ENCODE measurements around the gene SLC5A5.
"Not testable (repeated sequence)": the region's sequence is repeated elsewhere in the genome, so short reads cannot be mapped to it uniquely, and the experiment has no call there.

SLC5A5 gene

DNA sequence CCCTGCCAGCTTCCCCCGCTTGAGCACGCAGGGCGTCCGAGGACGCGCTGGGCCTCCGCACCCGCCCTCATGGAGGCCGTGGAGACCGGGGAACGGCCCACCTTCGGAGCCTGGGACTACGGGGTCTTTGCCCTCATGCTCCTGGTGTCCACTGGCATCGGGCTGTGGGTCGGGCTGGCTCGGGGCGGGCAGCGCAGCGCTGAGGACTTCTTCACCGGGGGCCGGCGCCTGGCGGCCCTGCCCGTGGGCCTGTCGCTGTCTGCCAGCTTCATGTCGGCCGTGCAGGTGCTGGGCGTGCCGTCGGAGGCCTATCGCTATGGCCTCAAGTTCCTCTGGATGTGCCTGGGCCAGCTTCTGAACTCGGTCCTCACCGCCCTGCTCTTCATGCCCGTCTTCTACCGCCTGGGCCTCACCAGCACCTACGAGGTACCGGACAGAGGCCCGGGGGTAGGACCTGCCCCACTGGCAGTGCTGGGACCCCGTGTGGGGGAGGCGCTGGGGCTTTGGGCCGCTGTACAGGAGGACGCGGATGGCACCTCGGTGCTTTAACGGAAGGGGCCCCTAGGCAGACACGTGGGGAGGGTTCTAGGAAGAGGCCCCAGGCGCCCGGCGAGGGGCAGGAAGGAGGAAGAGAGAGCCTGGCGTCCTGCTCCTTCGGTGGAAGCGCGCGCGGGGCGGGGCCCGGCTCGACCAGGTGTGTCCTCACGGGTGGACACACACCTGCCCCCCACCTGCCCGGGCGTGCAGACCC lies 681 bp downstream of the SLC5A5 start:
- DNase-seq = peak; percentile 15

DNA sequence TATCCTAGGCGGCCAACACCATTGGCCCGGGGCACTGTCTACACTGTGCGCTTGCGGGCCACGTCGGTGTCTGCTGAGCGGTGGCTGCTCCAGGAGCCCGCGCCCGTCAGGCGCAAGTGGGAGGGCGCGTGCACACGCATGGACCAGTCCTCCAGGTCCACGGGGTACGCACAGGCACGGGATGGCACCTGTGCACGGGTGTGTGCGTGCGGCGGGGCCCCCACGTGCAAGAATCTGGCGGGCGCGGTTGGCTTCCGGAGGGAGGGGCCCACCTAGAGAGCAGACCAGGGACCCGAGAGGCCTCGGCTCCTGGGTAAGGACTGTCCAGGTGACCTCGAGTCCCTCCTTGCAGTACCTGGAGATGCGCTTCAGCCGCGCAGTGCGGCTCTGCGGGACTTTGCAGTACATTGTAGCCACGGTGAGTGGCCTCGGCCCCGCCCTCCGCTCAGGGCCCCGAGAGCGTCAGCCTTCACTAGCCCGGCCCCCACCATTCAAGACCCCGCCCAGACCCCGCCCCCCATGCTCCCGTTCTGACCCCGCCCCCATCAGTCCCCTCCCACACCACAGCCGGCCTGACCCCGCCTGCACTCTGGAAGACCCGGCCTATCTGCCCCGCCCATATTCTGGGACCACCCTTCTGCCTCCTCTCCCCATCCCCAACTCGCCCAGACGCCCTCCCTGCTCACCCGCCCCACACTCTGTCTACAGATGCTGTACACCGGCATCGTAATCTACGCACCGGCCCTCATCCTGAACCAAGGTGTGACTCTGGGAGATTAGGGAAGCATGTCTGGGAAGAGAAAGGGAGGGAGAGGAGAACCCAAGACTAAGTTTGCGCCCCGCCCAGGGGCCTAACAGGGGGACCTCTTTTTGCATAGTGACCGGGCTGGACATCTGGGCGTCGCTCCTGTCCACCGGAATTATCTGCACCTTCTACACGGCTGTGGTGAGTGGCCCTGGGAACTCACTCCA lies 2.3 kb downstream of the SLC5A5 start:
- peak; percentile 34 for DNase-seq

DNA sequence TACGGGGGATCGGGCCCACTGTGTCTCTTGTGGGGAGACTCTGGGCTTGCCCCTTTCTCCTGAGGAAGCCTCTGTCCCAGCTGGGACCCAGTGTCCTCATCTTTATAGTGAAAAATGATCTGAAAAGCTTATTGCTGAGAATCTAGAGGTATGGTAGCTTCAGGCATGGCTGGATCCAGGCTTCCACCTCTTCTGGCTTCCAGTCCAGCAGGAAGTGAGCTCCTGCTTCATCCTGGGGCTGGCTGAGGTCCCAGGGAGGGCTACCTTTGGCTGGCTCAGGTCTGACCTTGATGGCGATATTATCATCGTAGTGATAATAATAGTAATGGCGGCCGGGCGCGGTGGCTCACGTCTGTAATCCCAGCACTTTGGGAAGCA lies 3.0 kb downstream of the SLC5A5 start:
- no peak for DNase-seq

DNA sequence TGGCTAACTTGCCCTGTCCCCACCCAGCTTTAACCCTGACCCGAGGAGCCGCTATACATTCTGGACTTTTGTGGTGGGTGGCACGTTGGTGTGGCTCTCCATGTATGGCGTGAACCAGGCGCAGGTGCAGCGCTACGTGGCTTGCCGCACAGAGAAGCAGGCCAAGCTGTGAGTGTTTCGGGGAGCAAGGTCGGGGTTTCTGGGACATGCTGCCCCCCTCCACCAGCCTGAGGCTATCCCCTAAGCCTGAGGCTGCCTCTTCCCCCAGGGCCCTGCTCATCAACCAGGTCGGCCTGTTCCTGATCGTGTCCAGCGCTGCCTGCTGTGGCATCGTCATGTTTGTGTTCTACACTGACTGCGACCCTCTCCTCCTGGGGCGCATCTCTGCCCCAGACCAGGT lies 6.0 kb downstream of the SLC5A5 start:
- DNase-seq = no peak

DNA sequence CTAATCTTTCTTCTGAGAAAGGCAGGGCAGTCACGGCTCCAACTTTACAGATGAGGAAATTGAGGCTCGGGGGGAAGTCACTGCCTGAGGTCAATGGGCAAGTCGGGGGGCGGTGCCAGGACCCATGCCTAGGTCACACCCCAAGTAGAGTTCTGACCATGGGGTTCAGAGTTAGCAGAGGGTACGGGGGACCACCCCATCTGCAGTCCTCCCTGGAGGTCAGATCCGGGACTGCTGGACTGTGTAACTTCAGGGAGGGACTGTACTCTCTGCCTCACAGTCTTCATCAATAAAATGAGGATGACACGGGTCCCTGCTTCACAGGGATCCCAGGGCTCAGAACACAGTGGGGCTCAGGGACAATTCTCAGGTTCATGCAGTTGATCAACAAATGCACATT lies 7.7 kb downstream of the SLC5A5 start:
- DNase-seq = no peak

DNA sequence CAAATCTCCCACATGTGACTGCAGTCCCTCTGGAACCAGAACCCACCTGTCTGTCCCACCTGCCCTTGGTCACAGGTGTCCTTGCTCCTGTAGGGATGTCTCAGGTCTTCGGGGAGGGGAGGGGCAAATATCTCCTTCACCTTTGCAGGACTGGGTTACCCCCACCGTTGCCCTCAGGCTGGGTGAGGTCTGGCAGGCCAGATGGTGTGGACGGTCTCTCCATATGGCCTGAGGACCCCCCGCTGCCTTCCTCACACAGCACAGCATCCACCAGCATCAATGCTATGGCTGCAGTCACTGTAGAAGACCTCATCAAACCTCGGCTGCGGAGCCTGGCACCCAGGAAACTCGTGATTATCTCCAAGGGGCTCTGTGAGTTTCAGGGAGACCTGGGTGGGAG lies 10.0 kb downstream of the SLC5A5 start:
- DNase-seq = no peak

DNA sequence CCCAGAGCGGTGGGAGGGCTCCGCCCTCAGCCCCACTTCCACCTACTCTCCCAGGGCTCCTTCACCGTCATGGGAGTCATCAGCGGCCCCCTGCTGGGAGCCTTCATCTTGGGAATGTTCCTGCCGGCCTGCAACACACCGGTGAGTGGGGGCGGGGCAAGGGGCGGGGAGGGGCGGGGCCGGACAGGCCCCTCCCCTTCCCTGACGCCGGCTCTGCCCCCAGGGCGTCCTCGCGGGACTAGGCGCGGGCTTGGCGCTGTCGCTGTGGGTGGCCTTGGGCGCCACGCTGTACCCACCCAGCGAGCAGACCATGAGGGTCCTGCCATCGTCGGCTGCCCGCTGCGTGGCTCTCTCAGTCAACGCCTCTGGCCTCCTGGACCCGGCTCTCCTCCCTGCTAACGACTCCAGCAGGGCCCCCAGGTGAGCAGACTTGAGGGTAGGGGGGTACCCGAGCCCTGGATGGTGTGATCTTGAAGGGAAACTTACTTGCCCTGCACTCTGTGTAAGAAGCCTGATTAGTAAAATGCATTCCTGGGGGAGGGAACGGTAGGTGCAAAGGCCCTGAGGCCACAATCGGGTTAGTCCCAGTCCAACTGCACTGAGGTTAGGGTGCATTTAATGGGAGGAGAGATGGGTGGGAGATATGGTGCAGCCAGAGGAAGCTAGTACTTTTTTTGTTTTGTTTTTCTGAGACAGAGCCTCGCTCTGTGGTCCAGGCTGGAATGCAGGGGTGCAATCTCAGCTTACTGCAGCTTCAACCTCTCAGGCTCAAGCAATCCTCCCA lies 12.1 kb downstream of the SLC5A5 start:
- DNase-seq = no peak

DNA sequence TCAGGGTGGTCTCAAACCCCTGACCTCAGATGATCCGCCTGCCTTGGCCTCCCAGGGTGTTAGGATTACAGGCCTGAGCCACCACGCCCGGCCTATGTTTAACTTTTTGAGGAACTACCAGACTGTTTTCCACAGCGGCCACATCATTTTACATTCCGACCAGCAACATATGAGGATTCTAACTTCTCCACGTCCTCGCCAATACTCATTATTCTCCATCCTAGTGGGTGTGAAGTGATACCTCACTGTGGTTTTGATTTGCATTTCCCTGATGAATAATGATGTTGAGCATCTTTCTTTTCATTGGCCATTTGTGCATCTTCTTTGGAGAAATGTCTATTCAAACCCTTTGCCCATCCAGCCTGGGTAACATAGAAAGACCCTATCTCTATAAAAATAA lies 14.8 kb downstream of the SLC5A5 start:
- no peak for DNase-seq

DNA sequence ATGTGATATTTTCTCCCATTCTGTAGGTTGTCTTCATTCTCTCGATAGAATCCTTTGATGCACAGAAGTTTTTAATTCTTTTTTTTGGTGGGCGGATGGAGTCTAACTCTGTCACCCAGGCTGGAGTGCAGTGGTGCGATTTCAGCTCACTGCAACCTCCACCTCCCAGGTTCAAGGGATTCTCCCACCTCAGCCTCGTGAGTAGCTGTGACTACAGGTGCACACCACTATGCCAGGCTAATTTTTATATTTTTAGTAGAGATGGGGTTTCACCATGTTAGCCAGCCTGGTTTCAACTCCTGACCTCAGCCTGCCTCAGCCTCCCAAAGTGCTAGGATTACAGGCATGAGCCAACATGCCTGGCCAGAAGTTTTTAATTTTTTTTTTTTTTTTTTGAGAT lies 15.5 kb downstream of the SLC5A5 start:
- not testable (repeated sequence) for DNase-seq

DNA sequence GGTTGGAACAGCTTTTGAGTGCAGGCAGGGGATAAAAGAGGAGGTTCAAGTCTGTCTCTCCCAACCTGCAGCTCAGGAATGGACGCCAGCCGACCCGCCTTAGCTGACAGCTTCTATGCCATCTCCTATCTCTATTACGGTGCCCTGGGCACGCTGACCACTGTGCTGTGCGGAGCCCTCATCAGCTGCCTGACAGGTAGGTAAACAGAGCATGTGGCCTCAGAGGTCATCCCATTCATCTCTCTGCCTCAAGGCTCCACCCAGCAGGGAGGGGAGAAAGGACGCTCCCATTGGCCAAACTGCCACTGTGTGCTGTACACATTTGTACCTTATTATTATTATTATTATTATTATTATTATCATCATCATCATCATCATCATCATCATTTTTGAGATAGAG lies 16.5 kb downstream of the SLC5A5 start:
- no peak for DNase-seq

DNA sequence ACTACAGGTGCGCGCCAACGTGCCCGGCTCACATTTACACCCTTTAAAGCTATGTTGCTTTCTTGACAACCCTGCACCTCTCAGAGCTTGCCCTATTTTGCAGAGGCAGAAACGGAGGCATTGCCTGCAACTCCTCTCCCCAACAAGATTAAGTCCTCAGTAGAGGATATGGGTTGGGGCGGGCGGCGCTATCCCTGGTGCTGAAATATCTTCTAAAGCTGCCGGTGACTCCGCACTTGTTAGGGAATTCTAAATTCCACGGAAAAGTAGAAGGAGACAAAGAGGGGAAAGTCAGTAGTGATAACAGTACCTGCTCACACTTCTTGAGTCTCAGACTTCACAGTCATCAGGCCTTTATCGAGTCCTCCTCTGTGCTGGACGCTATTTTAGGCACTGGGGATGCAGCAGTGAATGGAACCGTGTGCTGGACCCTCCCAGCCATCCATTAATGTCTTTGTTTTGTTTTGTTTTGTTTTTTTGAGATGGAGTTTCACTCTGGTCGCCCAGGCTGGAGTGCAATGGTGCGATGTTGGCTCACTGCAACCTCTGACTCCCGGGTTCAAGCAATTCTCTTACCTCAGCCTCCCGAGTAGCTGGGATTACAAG lies 18.0 kb downstream of the SLC5A5 start:
- DNase-seq = no peak

DNA sequence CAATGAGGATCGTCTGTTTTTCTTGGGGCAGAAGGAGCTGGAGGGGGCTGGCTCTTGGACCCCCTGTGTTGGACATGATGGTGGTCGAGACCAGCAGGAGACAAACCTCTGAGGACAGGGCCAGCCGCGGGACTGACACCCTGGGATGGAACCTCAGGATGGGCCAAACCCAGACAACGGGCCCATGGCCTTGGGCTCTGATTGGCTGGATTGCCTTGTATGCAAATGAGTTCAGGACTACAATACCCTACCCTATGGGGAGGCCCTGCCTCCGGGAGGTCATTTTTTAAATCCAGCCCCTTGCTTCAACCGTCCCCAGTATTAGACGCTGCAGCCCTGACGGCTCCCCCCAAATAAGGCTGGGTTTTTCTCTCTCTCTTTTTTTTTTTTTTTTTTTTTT lies 22.0 kb downstream of the SLC5A5 start:
- DNase-seq = no peak

DNA sequence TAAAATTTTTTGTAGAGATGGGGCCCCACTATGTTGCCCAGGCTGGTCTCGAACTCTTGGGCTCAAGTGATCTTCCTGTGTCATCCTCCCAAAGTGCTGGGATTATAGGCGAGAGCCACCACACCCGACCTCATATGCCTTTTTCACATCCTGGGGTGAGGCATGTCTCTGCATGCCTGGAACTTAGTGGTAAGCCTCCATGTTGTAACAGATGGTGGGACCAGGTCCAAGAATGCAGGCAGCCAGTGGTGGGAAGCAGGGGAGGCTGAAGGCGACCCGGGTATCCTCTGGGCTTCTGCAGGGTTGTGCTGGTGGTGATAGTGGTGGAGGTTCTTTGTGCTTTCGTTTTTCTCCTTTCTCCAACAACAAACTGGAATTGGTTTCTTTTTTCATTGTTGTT lies 31.0 kb downstream of the SLC5A5 start:
- DNase-seq = no peak

DNA sequence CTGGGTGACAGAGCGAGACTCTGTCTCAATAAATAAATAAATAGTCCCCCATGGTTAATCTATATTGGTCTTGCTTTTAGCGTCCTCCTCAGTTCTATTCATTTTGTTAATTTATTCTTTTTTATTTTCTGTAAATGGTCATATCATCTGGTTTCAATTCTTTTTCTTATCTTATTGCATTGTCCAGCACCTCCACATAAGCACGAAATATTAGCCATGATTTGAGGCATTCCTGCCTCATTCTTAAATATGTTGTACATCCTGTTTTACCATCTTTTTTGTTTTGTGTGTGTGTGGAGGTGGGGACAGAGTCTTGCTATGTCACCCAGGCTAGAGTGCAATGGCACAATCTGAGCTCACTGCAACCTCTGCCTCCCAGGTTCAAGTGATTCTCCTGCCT lies 36.5 kb downstream of the SLC5A5 start:
- DNase-seq = no peak

DNA sequence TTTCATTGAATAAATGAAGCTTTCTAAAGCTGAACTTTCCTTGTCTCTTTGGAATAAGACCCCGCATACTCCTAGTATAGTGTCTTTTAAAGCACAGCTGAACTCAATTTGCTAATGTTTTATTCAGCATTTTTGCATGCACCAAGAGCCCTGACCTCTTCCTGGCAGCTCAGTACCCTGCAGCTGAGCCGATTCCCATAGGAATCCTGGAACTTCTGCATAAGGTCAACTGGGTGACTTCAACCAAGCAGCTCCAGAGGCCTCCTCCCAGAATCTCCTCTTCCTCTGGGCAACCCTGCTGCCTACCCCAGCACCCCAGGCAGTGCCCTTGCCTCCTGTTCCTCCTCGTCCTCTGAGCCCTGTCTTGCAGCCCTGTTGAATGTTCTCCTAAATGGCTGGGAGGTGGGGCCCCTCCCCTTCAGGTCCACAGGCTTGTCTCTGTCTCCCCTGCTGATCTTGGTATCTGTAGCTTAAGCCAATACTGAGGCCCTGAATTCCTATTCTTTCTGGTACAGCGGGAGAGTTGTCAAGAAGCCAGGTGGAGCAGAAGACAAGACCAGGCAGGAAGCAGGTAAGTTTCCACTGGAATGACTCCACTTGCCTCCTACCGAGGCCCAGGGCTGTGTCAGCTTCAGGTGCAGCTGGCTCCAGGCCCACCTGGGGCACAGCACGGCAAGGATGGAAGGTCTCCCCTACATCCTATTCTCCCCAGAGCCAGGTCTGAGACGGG lies 37.4 kb downstream of the SLC5A5 start:
- DNase-seq = no peak

DNA sequence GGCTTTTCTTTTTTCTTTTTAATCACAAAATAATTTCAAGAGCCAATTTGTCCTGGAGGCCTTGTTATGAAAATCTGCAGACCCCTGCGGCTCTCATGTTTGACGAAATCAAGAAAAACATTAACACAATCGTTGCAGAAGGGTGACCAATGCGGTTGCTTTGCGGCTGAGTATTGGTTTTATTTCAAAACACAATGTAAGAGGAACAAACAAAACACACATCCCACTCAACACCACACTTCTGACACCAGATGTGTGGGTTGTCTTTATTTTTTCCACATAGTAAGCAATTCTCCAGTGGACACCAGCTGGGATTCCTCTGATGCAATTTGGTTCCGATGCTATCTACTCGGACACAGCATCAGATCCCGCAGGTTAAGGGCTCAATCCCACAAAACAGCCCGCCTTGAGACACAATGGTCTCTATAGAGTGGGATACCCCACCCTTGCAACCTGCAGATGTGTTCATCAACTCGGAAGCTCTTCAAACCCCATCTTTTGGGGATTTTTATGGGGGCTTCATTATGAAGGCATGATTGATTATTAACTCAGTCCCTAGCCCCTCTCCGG lies 39.1 kb downstream of the SLC5A5 start:
- no peak for DNase-seq

DNA sequence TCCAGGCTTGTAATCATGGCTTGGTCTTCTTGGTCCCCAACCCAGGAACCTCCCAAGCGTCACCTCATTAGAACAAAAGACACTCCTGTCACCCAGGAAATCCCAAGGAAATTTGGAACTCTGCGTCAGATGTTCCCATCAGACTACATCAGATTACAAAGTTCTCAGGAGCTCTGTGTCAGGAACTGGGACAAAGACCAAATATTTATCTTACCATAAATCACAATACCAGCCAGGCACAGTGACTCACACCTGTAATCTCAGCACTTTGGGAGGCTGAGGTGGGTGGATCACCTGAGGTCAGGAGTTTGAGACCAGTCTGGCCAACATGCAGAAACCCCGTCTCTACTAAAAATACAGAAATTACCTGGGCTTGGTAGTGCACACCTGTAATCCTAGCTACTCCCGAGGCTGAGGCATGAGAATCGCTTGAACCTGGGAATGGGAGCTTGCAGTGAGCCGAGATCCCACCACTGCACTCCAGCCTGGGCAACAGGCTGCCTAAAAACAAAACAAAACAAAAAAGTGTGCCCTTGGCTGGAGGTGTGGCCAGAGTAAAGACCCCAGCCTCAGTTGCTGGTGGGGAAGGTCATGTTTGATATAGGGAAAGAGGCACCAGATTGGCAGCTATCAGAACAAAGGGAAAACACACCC lies 44.3 kb downstream of the SLC5A5 start:
- no peak for DNase-seq

DNA sequence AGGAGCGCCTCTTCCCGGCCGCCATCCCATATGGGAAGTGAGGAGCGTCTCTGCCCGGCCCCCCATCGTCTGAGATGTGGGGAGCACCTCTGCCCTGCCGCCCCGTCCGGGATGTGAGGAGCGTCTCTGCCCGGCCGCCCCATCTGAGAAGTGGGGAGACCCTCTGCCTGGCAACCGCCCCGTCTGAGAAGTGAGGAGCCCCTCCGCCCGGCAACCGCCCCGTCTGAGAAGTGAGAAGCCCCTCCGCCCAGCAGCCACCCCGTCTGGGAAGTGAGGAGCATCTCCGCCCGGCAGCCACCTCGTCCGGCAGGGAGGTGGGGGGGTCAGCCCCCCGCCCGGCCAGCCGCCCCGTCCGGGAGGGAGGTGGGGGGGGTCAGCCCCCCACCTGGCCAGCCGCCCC lies 46.4 kb downstream of the SLC5A5 start:
- not testable (repeated sequence) for DNase-seq

DNA sequence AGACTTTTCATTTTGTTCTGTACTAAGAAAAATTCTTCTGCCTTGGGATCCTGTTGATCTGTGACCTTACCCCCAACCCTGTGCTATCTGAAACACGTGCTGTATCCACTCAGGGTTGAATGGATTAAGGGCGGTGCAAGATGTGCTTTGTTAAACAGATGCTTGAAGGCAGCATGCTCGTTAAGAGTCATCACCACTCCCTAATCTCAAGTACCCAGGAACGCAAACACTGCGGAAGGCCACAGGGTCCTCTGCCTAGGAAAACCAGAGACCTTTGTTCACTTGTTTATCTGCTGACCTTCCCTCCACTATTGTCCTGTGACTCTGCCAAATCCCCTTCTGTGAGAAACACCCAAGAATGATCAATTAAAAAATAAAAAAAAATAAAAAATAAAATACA lies 47.4 kb downstream of the SLC5A5 start:
- DNase-seq = not testable (repeated sequence)

DNA sequence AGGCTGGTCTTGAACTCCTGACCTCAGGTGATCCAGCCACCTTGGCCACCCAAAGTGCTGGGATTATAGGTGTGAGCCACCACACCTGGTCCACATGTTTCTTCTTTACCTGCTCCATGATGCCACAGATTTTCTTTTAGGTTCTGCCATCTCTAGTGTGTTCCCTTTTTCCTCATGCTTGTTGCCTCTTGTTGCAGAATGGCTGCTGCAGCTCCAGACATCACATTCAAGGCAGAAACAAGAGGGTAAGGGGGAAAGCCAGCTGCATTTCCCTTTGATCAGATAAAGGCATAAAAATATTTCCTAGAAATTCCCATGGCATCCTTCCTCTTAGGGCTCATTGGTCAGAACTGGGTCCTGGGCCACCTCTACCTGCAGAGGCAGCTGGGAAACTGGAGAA lies 48.8 kb downstream of the SLC5A5 start:
- DNase-seq = no peak

DNA sequence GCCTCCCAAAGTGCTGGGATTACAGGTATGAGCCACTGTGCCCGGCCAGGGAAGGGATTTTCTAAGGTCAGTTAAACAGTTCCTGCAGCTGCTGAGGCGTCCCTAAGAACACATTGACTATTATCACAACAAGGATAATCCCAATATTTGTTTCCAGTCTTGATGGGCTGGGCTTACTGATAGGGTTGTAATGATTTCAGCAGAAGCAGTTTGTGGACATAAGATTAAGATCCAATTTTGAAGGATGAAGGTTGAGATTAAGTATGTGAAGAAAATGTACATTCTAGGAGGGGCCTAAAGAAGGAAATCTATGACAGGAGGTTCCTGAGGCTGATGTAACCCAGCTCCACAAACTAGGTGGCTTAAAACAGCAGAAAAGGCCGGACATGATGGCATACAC lies 50.4 kb downstream of the SLC5A5 start:
- DNase-seq = no peak

All from CD4-positive, alpha-beta T cell treated with Interleukin-4 for 4 hours (primary cell).